Measurements from ENCODE around the gene USP25.

GRCh38 chr21:15929536-15929935 lies 199.8 kb downstream of the USP25 start:
- TF ChIP-seq CTCF (conservative IDR thresholded peaks at IDR 0.05) (no peak), EZH2 (IDR thresholded peaks at IDR 0.05; ENCODE audit: low read depth) (no peak)

Measured in PC-9 (cell line).